Measurements from ENCODE around the gene GYG2.
"Not testable (repeated sequence)": the region's sequence is repeated elsewhere in the genome, so short reads cannot be mapped to it uniquely, and the experiment has no call there.

GYG2 gene

GRCh38 chrX:2828344-2828958, at the start of gene GYG2:
Gene GYG2 (plus strand): TSS chrX:2828930. CDS start chrX:2830189, 1,259 bp downstream.
- no peak for DNase-seq (ENCODE audit: low read depth in 2 of 2)

GRCh38 chrX:2780472-2781225, 48.1 kb upstream of the GYG2 start:
- DNase-seq (ENCODE audit: low read depth in 2 of 2), result not testable (repeated sequence)

- DNase-seq (ENCODE audit: low read depth in 2 of 2), result no peak
Observed at GRCh38 chrX:2781226-2781571, 47.5 kb upstream of the GYG2 start.

GRCh38 chrX:2781698-2782097, 47.0 kb upstream of the GYG2 start:
- no peak for DNase-seq (ENCODE audit: low read depth in 2 of 2)

- no peak for DNase-seq (ENCODE audit: low read depth in 2 of 2)
Observed at GRCh38 chrX:2782171-2782570, 46.6 kb upstream of the GYG2 start.

GRCh38 chrX:2782778-2783177, 46.0 kb upstream of the GYG2 start:
- DNase-seq (ENCODE audit: low read depth in 2 of 2), result no peak

- no peak for DNase-seq (ENCODE audit: low read depth in 2 of 2)
Observed at GRCh38 chrX:2784026-2784425, 44.7 kb upstream of the GYG2 start.

- DNase-seq (ENCODE audit: low read depth in 2 of 2), result no peak
Observed at GRCh38 chrX:2785538-2785937, 43.2 kb upstream of the GYG2 start.

GRCh38 chrX:2788980-2789379, 39.8 kb upstream of the GYG2 start:
- no peak for DNase-seq (ENCODE audit: low read depth in 2 of 2)

- DNase-seq (ENCODE audit: low read depth in 2 of 2), result no peak
Observed at GRCh38 chrX:2789569-2789968, 39.2 kb upstream of the GYG2 start.

GRCh38 chrX:2793752-2794151, 35.0 kb upstream of the GYG2 start:
- no peak for DNase-seq (ENCODE audit: low read depth in 2 of 2)

GRCh38 chrX:2794336-2794735, 34.4 kb upstream of the GYG2 start:
- DNase-seq (ENCODE audit: low read depth in 2 of 2), result no peak

- DNase-seq (ENCODE audit: low read depth in 2 of 2), result not testable (repeated sequence)
Observed at GRCh38 chrX:2796808-2797207, 31.9 kb upstream of the GYG2 start.

GRCh38 chrX:2799369-2799768, 29.4 kb upstream of the GYG2 start:
- DNase-seq (ENCODE audit: low read depth in 2 of 2), result no peak

GRCh38 chrX:2799980-2800379, 28.8 kb upstream of the GYG2 start:
- DNase-seq (ENCODE audit: low read depth in 2 of 2), result not testable (repeated sequence)

GRCh38 chrX:2801223-2801622, 27.5 kb upstream of the GYG2 start:
- no peak for DNase-seq (ENCODE audit: low read depth in 2 of 2)

GRCh38 chrX:2802376-2803090, 26.2 kb upstream of the GYG2 start:
- not testable (repeated sequence) for DNase-seq (ENCODE audit: low read depth in 2 of 2)

GRCh38 chrX:2803486-2803885, 25.2 kb upstream of the GYG2 start:
- DNase-seq (ENCODE audit: low read depth in 2 of 2), result not testable (repeated sequence)

GRCh38 chrX:2804106-2804843, 24.5 kb upstream of the GYG2 start:
- DNase-seq (ENCODE audit: low read depth in 2 of 2), result not testable (repeated sequence)

- not testable (repeated sequence) for DNase-seq (ENCODE audit: low read depth in 2 of 2)
Observed at GRCh38 chrX:2804858-2805257, 23.9 kb upstream of the GYG2 start.

- no peak for DNase-seq (ENCODE audit: low read depth in 2 of 2)
Observed at GRCh38 chrX:2811271-2811670, 17.5 kb upstream of the GYG2 start.

Data from stimulated activated CD4-positive, alpha-beta T cell treated with anti-CD3 and anti-CD28 coated beads, Interleukin-4, amount 100 ng/mL, for 48 hours (primary cell).